ENCODE measurements around the gene SCGN. TPM values are rescaled to one million over a fixed set of nuclear protein-coding genes. Genes with fewer than 3 reads are reported as not detected.

SCGN gene
- total and polyA plus RNA-seq, 9 of the 15 experiments (the other 6 are each of a cell fraction or from before 2014, with no cell fraction given): not detected

DNA sequence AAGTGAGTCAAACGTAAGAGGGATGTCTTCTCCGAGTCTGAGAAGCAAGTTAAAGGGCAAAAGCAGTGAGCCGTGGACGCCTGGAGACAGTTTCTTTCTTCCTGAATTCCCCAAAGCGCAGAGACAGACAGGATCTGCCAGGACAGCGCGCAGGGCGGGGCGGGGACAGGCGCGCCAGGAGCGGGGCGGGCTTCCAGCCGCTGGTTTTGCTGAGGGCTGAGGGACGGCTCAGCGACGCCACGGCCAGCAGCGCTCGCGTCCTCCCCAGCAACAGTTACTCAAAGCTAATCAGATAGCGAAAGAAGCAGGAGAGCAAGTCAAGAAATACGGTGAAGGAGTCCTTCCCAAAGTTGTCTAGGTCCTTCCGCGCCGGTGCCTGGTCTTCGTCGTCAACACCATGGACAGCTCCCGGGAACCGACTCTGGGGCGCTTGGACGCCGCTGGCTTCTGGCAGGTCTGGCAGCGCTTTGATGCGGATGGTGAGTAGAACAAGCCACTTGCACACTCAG is at the start of gene SCGN (continued):
- TF ChIP-seq ZNF277 (CRISPR knock-in tag; IDR thresholded peaks at IDR 0.05; ENCODE audit: borderline replicate concordance): no peak
- TF ChIP-seq, protein P1, sequence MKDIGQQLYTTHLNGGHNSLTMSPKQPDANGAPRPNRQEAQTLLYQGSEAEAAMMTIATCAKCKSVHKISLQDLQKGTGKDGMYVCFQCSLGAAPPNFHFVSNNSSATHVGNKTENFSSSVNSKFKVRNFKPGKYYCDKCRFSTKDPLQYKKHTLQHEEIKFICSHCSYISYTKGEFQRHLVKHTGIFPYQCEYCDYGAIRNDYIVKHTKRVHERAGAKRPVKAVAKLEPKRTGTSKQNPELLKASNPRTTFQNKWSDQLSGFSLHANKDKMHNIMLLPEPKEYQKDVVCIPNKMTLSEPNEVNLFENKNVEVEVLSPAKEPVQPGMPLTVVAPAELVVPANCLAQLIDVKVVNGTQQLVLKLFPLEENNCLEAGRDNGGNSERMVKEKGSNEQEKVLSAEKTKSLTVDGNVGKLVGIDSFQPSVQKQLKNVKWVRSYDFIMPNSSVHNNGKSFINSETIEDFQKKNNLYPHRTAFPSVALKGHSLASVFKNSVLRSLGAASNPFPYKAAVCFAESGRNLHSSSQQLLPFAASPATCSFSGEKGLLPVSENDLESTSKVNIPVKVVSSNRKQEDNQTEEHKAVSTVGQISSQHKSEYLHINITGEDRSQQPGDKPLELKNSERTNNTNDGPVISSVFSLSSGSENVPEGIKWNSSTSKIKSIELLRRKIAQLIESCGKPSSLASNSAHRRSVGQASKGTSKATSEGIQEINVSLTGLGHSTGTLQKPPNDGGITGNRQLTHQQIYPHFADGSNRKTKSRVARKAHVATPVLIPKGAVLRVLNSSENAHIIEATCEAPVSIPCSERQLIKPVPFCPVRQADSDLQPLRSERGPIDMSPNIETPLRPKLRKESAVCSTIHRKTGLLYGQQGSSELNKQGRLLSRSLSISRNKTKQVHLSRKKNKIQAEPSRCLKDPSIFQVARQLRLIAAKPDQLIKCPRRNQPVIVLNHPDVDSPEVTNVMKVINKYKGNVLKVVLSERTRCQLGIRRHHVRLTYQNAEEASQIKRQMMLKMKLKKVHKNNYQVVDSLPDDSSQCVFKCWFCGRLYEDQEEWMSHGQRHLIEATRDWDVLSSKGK (CRISPR knock-in tag; IDR thresholded peaks at IDR 0.05): no peak
- TF ChIP-seq TEAD2 (tag; IDR thresholded peaks at IDR 0.05): no peak
- no peak for TF ChIP-seq DEAF1 (CRISPR knock-in tag; IDR thresholded peaks at IDR 0.05)
- TF ChIP-seq BRD4 (IDR thresholded peaks at IDR 0.05): no peak
- no peak for TF ChIP-seq ILK (tag; IDR thresholded peaks at IDR 0.05; ENCODE audit: borderline replicate concordance, low read depth)
- TF ChIP-seq SP1 (CRISPR knock-in tag; IDR thresholded peaks at IDR 0.05): no peak
- TF ChIP-seq HMG20B (CRISPR knock-in tag; IDR thresholded peaks at IDR 0.05): no peak
- no peak for TF ChIP-seq POLR2G (IDR thresholded peaks at IDR 0.05; ENCODE audit: low read depth, low read length)
- TF ChIP-seq POLR3G (IDR thresholded peaks at IDR 0.05; ENCODE audit: extremely low read depth, insufficient read length, insufficient replicate concordance): no peak
- no peak for TF ChIP-seq CHD2 (IDR thresholded peaks at IDR 0.05; ENCODE audit: low read depth, low read length)
- no peak for TF ChIP-seq MAFG (tag; conservative IDR thresholded peaks at IDR 0.05)
- no peak for TF ChIP-seq ZNF384 (IDR thresholded peaks at IDR 0.05; ENCODE audit: low read depth, low read length)
- TF ChIP-seq SRF (CRISPR knock-in tag; IDR thresholded peaks at IDR 0.05): peak in 1 of 2 experiments; percentile 53; a peak in 1 of 4 replicates
- TF ChIP-seq SUPT5H (IDR thresholded peaks at IDR 0.05): no peak
- no peak for TF ChIP-seq NRF1 (conservative IDR thresholded peaks at IDR 0.05 in 1 of 2, IDR thresholded peaks at IDR 0.05 in 1 of 2)
- no peak for TF ChIP-seq FOSL1 (tag; conservative IDR thresholded peaks at IDR 0.05)
- no peak for TF ChIP-seq BRD9 (IDR thresholded peaks at IDR 0.05; ENCODE audit: low read depth, partially characterized antibody)
- no peak for TF ChIP-seq NCOA2 (IDR thresholded peaks at IDR 0.05; ENCODE audit: partially characterized antibody in 2 of 2)
- no peak for TF ChIP-seq NKRF (IDR thresholded peaks at IDR 0.05; ENCODE audit: borderline replicate concordance)
- no peak for TF ChIP-seq DDX20 (tag; IDR thresholded peaks at IDR 0.05; ENCODE audit: low read depth)

Data from K562 (cell line).